WTC11 (cell line): Measurements from ENCODE around the gene MR1.

ENCODE experiments used
- CREM ChIP-seq: sonication (generic); formaldehyde crosslinking; IDR thresholded peaks from 2 replicates; pipeline ENCODE4 v1.8.1; 2022; ENCODE audit warnings: mild to moderate bottlenecking, missing genetic modification reagents, moderate library complexity
- ETV6 ChIP-seq: sonication (generic); formaldehyde crosslinking; IDR thresholded peaks from 2 replicates; pipeline ENCODE4 v1.8.1; 2022; ENCODE audit warnings: mild to moderate bottlenecking, missing genetic modification reagents
- NR2C2 ChIP-seq: sonication (generic); formaldehyde crosslinking; IDR thresholded peaks from 2 replicates; pipeline ENCODE4 v1.8.0; 2022; ENCODE audit warnings: mild to moderate bottlenecking, missing genetic modification reagents
- ZNF423 ChIP-seq: fragments of 250-450 bp; sonication (Bioruptor Pico); IDR thresholded peaks from 2 replicates; pipeline ENCODE4 v2.1.2; 2022; ENCODE audit warnings: mild to moderate bottlenecking, moderate library complexity
- TF ChIP-seq, protein P1 (sequence below): fragments of 200-600 bp; IDR thresholded peaks from 2 replicates; pipeline ENCODE4 v1.8.0; 2022; ENCODE audit warnings: antibody characterized with exemption
- TF ChIP-seq, protein P2 (sequence below): sonication (generic); formaldehyde crosslinking; IDR thresholded peaks from 2 replicates; pipeline ENCODE4 v1.8.1; 2022; ENCODE audit warnings: mild to moderate bottlenecking, missing genetic modification reagents, moderate library complexity, borderline replicate concordance
- TF ChIP-seq, protein P3 (sequence below): sonication (generic); formaldehyde crosslinking; IDR thresholded peaks from 2 replicates; pipeline ENCODE4 v1.8.0; 2022; ENCODE audit warnings: mild to moderate bottlenecking, missing genetic modification reagents

DNA sequence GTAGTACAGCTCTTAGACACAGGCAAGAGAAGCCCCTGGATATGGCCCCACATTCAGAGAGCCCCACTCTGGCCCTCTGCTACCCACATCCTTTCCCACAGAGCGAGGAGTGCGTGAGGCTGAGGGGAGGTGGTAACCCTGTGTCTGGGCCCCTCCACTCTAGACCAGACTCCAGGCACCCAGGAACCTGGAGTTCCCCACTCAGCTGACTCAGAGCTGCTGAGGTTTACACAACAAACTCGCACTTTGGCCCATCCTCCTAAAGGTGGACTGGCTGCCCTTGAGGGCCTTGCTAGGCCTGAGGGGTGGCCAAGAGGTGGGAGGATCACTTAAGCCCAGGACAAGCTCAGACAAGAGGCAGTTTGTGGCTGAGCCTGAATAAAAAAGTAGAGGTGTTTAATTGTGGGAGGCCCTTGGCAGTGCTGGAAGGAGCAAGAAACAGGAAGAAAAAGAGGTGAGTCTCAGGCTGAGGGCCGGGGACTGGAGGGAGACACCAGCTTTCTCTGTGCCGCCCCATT is 10.7 kb downstream of the MR1 start:
- TF ChIP-seq, protein P1, sequence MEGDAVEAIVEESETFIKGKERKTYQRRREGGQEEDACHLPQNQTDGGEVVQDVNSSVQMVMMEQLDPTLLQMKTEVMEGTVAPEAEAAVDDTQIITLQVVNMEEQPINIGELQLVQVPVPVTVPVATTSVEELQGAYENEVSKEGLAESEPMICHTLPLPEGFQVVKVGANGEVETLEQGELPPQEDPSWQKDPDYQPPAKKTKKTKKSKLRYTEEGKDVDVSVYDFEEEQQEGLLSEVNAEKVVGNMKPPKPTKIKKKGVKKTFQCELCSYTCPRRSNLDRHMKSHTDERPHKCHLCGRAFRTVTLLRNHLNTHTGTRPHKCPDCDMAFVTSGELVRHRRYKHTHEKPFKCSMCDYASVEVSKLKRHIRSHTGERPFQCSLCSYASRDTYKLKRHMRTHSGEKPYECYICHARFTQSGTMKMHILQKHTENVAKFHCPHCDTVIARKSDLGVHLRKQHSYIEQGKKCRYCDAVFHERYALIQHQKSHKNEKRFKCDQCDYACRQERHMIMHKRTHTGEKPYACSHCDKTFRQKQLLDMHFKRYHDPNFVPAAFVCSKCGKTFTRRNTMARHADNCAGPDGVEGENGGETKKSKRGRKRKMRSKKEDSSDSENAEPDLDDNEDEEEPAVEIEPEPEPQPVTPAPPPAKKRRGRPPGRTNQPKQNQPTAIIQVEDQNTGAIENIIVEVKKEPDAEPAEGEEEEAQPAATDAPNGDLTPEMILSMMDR, result no peak
- TF ChIP-seq, protein P2, sequence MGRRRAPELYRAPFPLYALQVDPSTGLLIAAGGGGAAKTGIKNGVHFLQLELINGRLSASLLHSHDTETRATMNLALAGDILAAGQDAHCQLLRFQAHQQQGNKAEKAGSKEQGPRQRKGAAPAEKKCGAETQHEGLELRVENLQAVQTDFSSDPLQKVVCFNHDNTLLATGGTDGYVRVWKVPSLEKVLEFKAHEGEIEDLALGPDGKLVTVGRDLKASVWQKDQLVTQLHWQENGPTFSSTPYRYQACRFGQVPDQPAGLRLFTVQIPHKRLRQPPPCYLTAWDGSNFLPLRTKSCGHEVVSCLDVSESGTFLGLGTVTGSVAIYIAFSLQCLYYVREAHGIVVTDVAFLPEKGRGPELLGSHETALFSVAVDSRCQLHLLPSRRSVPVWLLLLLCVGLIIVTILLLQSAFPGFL (CRISPR knock-in tag), result no peak
- TF ChIP-seq, protein P3, sequence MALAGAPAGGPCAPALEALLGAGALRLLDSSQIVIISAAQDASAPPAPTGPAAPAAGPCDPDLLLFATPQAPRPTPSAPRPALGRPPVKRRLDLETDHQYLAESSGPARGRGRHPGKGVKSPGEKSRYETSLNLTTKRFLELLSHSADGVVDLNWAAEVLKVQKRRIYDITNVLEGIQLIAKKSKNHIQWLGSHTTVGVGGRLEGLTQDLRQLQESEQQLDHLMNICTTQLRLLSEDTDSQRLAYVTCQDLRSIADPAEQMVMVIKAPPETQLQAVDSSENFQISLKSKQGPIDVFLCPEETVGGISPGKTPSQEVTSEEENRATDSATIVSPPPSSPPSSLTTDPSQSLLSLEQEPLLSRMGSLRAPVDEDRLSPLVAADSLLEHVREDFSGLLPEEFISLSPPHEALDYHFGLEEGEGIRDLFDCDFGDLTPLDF, result no peak
- TF ChIP-seq ETV6 (no peak), NR2C2 (CRISPR knock-in tag) (no peak), CREM (CRISPR knock-in tag) (no peak), ZNF423 (CRISPR knock-in tag) (no peak)
